HepG2 (cell line): ENCODE measurements around the gene FAM219A. TPM values are rescaled to one million over a fixed set of nuclear protein-coding genes. Genes with fewer than 3 reads are reported as not detected.

ENCODE experiments used
- ATF7-NPFF ChIP-seq: sonication (generic); formaldehyde crosslinking; IDR thresholded peaks from 2 replicates; pipeline ENCODE4 v1.8.1; 2023; ENCODE audit warnings: mild to moderate bottlenecking, low read depth, missing genetic modification reagents, moderate library complexity
- CEBPB ChIP-seq: IDR thresholded peaks from 2 replicates; pipeline ENCODE4 v1.6.1; 2011; ENCODE audit warnings: low read depth, low read length, improper control_type of control experiment, borderline replicate concordance
- CEBPG ChIP-seq: IDR thresholded peaks from 2 replicates; pipeline ENCODE4 v1.6.1; 2016
- KDM6A ChIP-seq: IDR thresholded peaks from 2 replicates; pipeline ENCODE4 v1.6.1; 2016; ENCODE audit warnings: low read depth
- KLF16 ChIP-seq, 2 experiments: sonication (generic) in 1 of 2; formaldehyde crosslinking in 1 of 2; IDR thresholded peaks; 2 replicates each; pipeline versions ENCODE4 v1.6.1 to v1.8.0; 2016 to 2023; ENCODE audit warnings: missing genetic modification reagents in 2 of 2, missing compliant biosample characterization in 1 of 2
- KLF6 ChIP-seq: IDR thresholded peaks from 2 replicates; pipeline ENCODE4 v1.8.0; 2016; ENCODE audit warnings: missing biosample characterization, missing genetic modification reagents
- NRL ChIP-seq: sonication (generic); formaldehyde crosslinking; IDR thresholded peaks from 2 replicates; pipeline ENCODE4 v1.5.0; 2020; ENCODE audit warnings: missing genetic modification reagents, mild to moderate bottlenecking, moderate library complexity, borderline replicate concordance
- PRMT3 ChIP-seq: sonication (generic); formaldehyde crosslinking; IDR thresholded peaks from 2 replicates; pipeline ENCODE4 v1.8.1; 2022; ENCODE audit warnings: low read depth, mild to moderate bottlenecking, moderate library complexity, missing genetic modification reagents, borderline replicate concordance
- RAD21 ChIP-seq: fragments of 450-650 bp; formaldehyde crosslinking; IDR thresholded peaks from 2 replicates; pipeline ENCODE4 v1.5.0; 2020; ENCODE audit warnings: mild to moderate bottlenecking
- SAP130 ChIP-seq: IDR thresholded peaks from 2 replicates; pipeline ENCODE4 v1.6.1; 2016; ENCODE audit warnings: low read depth
- SIX4 ChIP-seq: sonication (generic); formaldehyde crosslinking; IDR thresholded peaks from 2 replicates; pipeline ENCODE4 v1.4.0; 2020; ENCODE audit warnings: missing genetic modification reagents
- SYNCRIP ChIP-seq: fragments of 200-400 bp; formaldehyde crosslinking; IDR thresholded peaks from 2 replicates; pipeline ENCODE4 v1.6.1; 2018; ENCODE audit warnings: mild to moderate bottlenecking, low read depth, low read length; ENCODE audit not compliant: insufficient read depth
- ZNF234 ChIP-seq: sonication (generic); formaldehyde crosslinking; conservative IDR thresholded peaks from 2 replicates; pipeline ENCODE4 v1.5.1; 2020; ENCODE audit warnings: mild to moderate bottlenecking, missing genetic modification reagents
- ZNF567 ChIP-seq: sonication (generic); formaldehyde crosslinking; IDR thresholded peaks from 2 replicates; pipeline ENCODE4 v1.8.1; 2023; ENCODE audit warnings: mild to moderate bottlenecking, missing genetic modification reagents, borderline replicate concordance
- polyA plus RNA-seq, 8 experiments: library from polyadenylated mRNA; depleted of rRNA in 3 of 8; stranded (reverse) in 7 of 8; unstranded in 1 of 8; fragments of >200 nt; fragmentation: Illumina TruSeq in 4 of 8; extraction: Trizol in 4 of 8; gene quantifications; 2 replicates each; pipeline versions ENCODE4 v1.2.1 to v1.2.3, GENCODE V29; 2011 to 2016; ENCODE audit warnings: low read depth in 4 of 8, missing spikeins in 1 of 8, mixed read lengths in 1 of 8; ENCODE audit not compliant: insufficient read depth in 1 of 8
- total RNA-seq, 5 experiments: library from RNA; depleted of rRNA; stranded (reverse); fragments of >200 nt; fragmentation: Illumina TruSeq; extraction: Trizol; gene quantifications; 2 replicates each; pipeline ENCODE4 v1.2.3, GENCODE V29; 2016; ENCODE audit warnings: low read depth in 1 of 5
- TF ChIP-seq, protein P1 (sequence below): sonication (generic); formaldehyde crosslinking; IDR thresholded peaks from 2 replicates; pipeline ENCODE4 v1.5.0; 2020; ENCODE audit warnings: missing genetic modification reagents

FAM219A gene
- total and polyA plus RNA-seq, 2 of the 13 experiments (the other 11 are each of a cell fraction or from before 2014, with no cell fraction given): 3.9 to 6.4 TPM

DNA sequence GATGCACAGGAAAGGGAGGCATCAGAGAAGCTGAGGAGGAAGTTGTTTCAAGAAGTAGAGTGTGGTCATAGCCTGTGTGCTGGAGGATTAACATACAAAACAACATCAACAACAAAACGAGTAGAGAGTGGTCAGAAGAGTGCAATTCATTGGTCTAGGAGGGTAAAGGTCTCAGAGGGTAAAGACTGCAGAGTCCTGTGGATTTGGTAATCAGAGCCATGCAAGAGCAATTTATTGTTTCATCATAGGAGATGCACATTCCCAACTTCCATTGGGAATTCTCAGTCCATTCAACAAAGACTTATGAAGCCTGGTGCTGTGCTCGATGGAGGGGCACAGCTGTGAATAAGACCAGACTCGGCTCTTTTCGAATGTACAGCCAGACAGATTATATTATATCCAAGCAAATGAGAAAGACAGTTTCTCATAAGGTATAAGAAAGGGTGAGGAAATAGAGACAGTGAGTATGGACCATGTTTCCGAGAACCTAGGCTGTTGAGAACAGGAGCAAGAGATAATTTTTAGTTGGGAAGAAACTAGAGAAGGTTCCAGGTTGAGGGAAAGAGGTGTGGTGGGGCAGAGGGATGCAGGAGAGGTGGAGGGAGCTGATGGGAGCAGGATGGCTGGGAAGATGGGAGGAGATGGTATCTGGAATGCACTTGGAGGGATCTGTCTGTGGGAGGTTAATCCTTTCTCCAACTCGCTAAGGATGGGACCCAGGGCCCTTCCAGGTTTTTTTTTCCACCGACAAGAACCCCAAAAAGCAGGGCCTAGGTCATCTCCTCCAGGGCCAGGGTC, 73.8 kb downstream of the FAM219A start (continued):
- TF ChIP-seq ZNF234: no peak
- no peak for TF ChIP-seq KLF16 (CRISPR knock-in tag; IDR thresholded peaks at IDR 0.05)
- TF ChIP-seq SYNCRIP: no peak
- no peak for TF ChIP-seq KDM6A (CRISPR knock-in tag)
- TF ChIP-seq CEBPB: peak; percentile 78; the same call in 1 of the 2 replicates
- TF ChIP-seq ZNF567 (CRISPR knock-in tag): no peak
- peak; percentile 43 for TF ChIP-seq CEBPG (CRISPR knock-in tag)
- TF ChIP-seq, protein P1, sequence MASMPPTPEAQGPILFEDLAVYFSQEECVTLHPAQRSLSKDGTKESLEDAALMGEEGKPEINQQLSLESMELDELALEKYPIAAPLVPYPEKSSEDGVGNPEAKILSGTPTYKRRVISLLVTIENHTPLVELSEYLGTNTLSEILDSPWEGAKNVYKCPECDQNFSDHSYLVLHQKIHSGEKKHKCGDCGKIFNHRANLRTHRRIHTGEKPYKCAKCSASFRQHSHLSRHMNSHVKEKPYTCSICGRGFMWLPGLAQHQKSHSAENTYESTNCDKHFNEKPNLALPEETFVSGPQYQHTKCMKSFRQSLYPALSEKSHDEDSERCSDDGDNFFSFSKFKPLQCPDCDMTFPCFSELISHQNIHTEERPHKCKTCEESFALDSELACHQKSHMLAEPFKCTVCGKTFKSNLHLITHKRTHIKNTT: no peak
- TF ChIP-seq NRL: no peak
- TF ChIP-seq SAP130: no peak
- TF ChIP-seq KLF6 (CRISPR knock-in tag): 0 out of 2 replicates have a peak, but pooled peaks have one; percentile 47
- TF ChIP-seq SIX4 (CRISPR knock-in tag): no peak
- TF ChIP-seq ATF7-NPFF (CRISPR knock-in tag): no peak
- no peak for TF ChIP-seq RAD21 (CRISPR knock-in tag)
- TF ChIP-seq PRMT3 (CRISPR knock-in tag): no peak
